HepG2 (cell line): ENCODE results near the gene SLC38A4. TPM values are rescaled to one million over a fixed set of nuclear protein-coding genes. Genes with fewer than 3 reads are reported as not detected.

Experiments
- ATAC-seq: fragments of 200-7000 bp; cut with Tn5 transposase; 3 replicates; pipeline ENCODE4 v1.9.1; 2020; ENCODE audit warnings: mild to moderate bottlenecking, moderate library complexity
- BruUV-seq: library from RNA; stranded (reverse); fragments of 400-500 nt; replicated peaks from 2 replicates; lab custom pipeline; 2021; lab: Mats Ljungman, UMichigan
- CTCF ChIA-PET: fragments of 300-600 bp; formaldehyde crosslinking; extraction: SDS; loops from one replicate; lab custom pipeline; 2021; ENCODE audit warnings: low total read pairs, inconsistent platforms, low intra/inter-chr PET ratio; lab: Yijun Ruan, JAX
- POLR2A ChIA-PET: fragments of 350-600 bp; sonication (Branson Sonifier 250); formaldehyde crosslinking; loops from one replicate; lab custom pipeline; 2020; ENCODE audit warnings: antibody characterized with exemption, inconsistent platforms; lab: Yijun Ruan, JAX
- DNase-seq: peaks from one replicate; pipeline ENCODE4 v3.0.0-alpha.2; 2015; ENCODE audit warnings: low spot score
- FAIRE-seq: peaks from 3 replicates; lab custom pipeline; 2011; peaks lifted over from hg19 to GRCh38; lab: Jason Lieb, UNC
- H2AFZ ChIP-seq: one replicate; pipeline ENCODE4 v1.6.1; 2011; ENCODE audit warnings: low read length, inconsistent platforms
- H3K27ac ChIP-seq: fragments of 300-600 bp; 3 replicates; pipeline ENCODE4 v1.8.0; 2011; ENCODE audit warnings: mixed run types, mild to moderate bottlenecking, mixed read lengths, low read length, inconsistent platforms; ENCODE audit not compliant: insufficient read depth; ENCODE audit errors: extremely low read length
- H3K27me3 ChIP-seq, 2 experiments: fragments of 200-600 bp in 1 of 2; 2 replicates in 1 of 2; 3 replicates in 1 of 2; pipeline versions ENCODE4 v1.6.0 to v1.8.0; 2011; ENCODE audit warnings: low read length in 2 of 2, mild to moderate bottlenecking in 2 of 2, moderate library complexity in 2 of 2, inconsistent platforms in 1 of 2; ENCODE audit not compliant: insufficient read depth in 2 of 2, control insufficient read depth in 1 of 2
- H3K36me3 ChIP-seq, 2 experiments: fragments of 200-600 bp in 1 of 2; replicated peaks in 1 of 2; 2 replicates in 1 of 2; 3 replicates in 1 of 2; pipeline versions ENCODE4 v1.5.1 to v1.8.0; 2011; ENCODE audit warnings: low read length in 2 of 2, inconsistent platforms in 1 of 2; ENCODE audit not compliant: insufficient read depth in 2 of 2, control insufficient read depth in 1 of 2
- H3K4me1 ChIP-seq: 2 replicates; pipeline ENCODE4 v1.5.1; 2012; ENCODE audit warnings: low read length, inconsistent platforms; ENCODE audit not compliant: insufficient read depth
- H3K4me2 ChIP-seq: 2 replicates; pipeline ENCODE4 v1.6.0; 2011; ENCODE audit warnings: low read depth, low read length, inconsistent platforms
- H3K4me3 ChIP-seq, 3 experiments: fragments of 200-600 bp in 1 of 3; sonication (generic), shearing (Covaris generic) in 1 of 3; replicated peaks in 1 of 3; 2 replicates each; pipeline ENCODE4 v1.5.1; 2011 to 2016; ENCODE audit warnings: low read length in 3 of 3, inconsistent platforms in 2 of 3, low read depth in 2 of 3, mild to moderate bottlenecking in 2 of 3, control low read depth in 1 of 3, mixed read lengths in 1 of 3; ENCODE audit not compliant: insufficient read depth in 1 of 3
- H3K79me2 ChIP-seq: one replicate; pipeline ENCODE4 v1.6.1; 2011; ENCODE audit warnings: low read length, inconsistent platforms; ENCODE audit not compliant: insufficient read depth
- H3K9ac ChIP-seq: 2 replicates; pipeline ENCODE4 v1.6.0; 2011; ENCODE audit warnings: mild to moderate bottlenecking, low read depth, low read length, inconsistent platforms; ENCODE audit not compliant: insufficient read depth
- H3K9me3 ChIP-seq: 2 replicates; pipeline ENCODE4 v1.5.1; 2012; ENCODE audit warnings: mild to moderate bottlenecking, low read length
- H4K20me1 ChIP-seq: 2 replicates; pipeline ENCODE4 v1.6.0; 2011; ENCODE audit warnings: inconsistent platforms, mild to moderate bottlenecking, low read length, moderate library complexity; ENCODE audit not compliant: insufficient read depth
- ARNT2 ChIP-seq: sonication (generic); formaldehyde crosslinking; IDR thresholded peaks from 2 replicates; pipeline ENCODE4 v1.8.0; 2022; ENCODE audit warnings: mild to moderate bottlenecking, low read depth, missing genetic modification reagents, moderate library complexity
- ATF4 ChIP-seq, 2 experiments: fragments of 450-650 bp in 1 of 2; sonication (generic) in 1 of 2; formaldehyde crosslinking; IDR thresholded peaks; 2 replicates each; pipeline versions ENCODE4 v1.5.0 to v1.8.0; 2020 to 2022; ENCODE audit warnings: mild to moderate bottlenecking in 1 of 2, missing genetic modification reagents in 1 of 2
- CHD2 ChIP-seq: IDR thresholded peaks from 2 replicates; pipeline ENCODE4 v1.6.1; 2011; ENCODE audit warnings: low read depth, low read length, improper control_type of control experiment
- FOXA1 ChIP-seq, 2 experiments: fragments of 450-650 bp in 1 of 2; sonication (generic) in 1 of 2; formaldehyde crosslinking in 1 of 2; IDR thresholded peaks; 2 replicates each; pipeline versions ENCODE4 v1.4.0 to v1.6.1; 2016 to 2020; ENCODE audit warnings: missing genetic modification reagents in 1 of 2
- FOXA3 ChIP-seq: IDR thresholded peaks from 2 replicates; pipeline ENCODE4 v1.6.1; 2016; ENCODE audit warnings: missing genetic modification reagents, missing compliant biosample characterization
- GABPA ChIP-seq, 2 experiments: IDR thresholded peaks; 2 replicates each; pipeline ENCODE4 v1.6.1; 2011 to 2016; ENCODE audit warnings: low read depth in 2 of 2, low read length in 1 of 2, missing biosample characterization in 1 of 2, missing genetic modification characterization in 1 of 2
- GFI1 ChIP-seq: sonication (generic); formaldehyde crosslinking; IDR thresholded peaks from 2 replicates; pipeline ENCODE4 v1.5.0; 2020; ENCODE audit warnings: missing genetic modification reagents, mild to moderate bottlenecking, borderline replicate concordance
- MED1 ChIP-seq: sonication (generic); formaldehyde crosslinking; IDR thresholded peaks from 2 replicates; pipeline ENCODE4 v1.4.0; 2020; ENCODE audit warnings: missing genetic modification reagents
- MED13 ChIP-seq: sonication (generic); formaldehyde crosslinking; IDR thresholded peaks from 2 replicates; pipeline ENCODE4 v1.5.0; 2020; ENCODE audit warnings: missing genetic modification reagents
- NR2C2 ChIP-seq: sonication (generic); formaldehyde crosslinking; IDR thresholded peaks from 2 replicates; pipeline ENCODE4 v1.4.0; 2020; ENCODE audit warnings: missing genetic modification reagents, mild to moderate bottlenecking, moderate library complexity, borderline replicate concordance
- NR2F6 ChIP-seq, 2 experiments: IDR thresholded peaks; 2 replicates each; pipeline ENCODE4 v1.6.1; 2016; ENCODE audit warnings: antibody characterized with exemption in 1 of 2, mild to moderate bottlenecking in 1 of 2
- SAFB2 ChIP-seq: sonication (generic); formaldehyde crosslinking; IDR thresholded peaks from 2 replicates; pipeline ENCODE4 v1.5.1; 2020; ENCODE audit warnings: missing genetic modification reagents, low read depth, mild to moderate bottlenecking, borderline replicate concordance
- SKI ChIP-seq: fragments of 450-650 bp; IDR thresholded peaks from one replicate; pipeline ENCODE4 v1.6.1; 2018; ENCODE audit warnings: mild to moderate bottlenecking; ENCODE audit not compliant: partially characterized antibody
- SOX13 ChIP-seq, 3 experiments: fragments of 450-650 bp in 1 of 3; sonication (generic) in 1 of 3; formaldehyde crosslinking in 1 of 3; IDR thresholded peaks in 2 of 3; conservative IDR thresholded peaks in 1 of 3; 2 replicates each; pipeline versions ENCODE4 v1.5.0 to v1.6.1; 2016 to 2020; ENCODE audit warnings: antibody characterized with exemption in 1 of 3, mild to moderate bottlenecking in 1 of 3, missing compliant biosample characterization in 1 of 3, missing genetic modification reagents in 1 of 3, moderate library complexity in 1 of 3
- ZFP41 ChIP-seq: sonication (generic); formaldehyde crosslinking; IDR thresholded peaks from 2 replicates; pipeline ENCODE4 v1.4.0; 2020; ENCODE audit warnings: mild to moderate bottlenecking, missing genetic modification reagents, borderline replicate concordance
- ZNF382 ChIP-seq: sonication (generic); formaldehyde crosslinking; IDR thresholded peaks from 2 replicates; pipeline ENCODE4 v1.5.0; 2020; ENCODE audit warnings: missing genetic modification reagents, mild to moderate bottlenecking, borderline replicate concordance
- WGBS: methylation state at CpG from one replicate; pipeline ENCODE4 v1.1.6; 2017; ENCODE audit warnings: low lambda C conversion rate; 5-methylcytosine and 5-hydroxymethylcytosine counted together
- in situ Hi-C: cut with HindIII; loops from 2 replicates; pipeline ENCODE4 v1.10.0; 2017; ENCODE audit warnings: low pct_unique_long_range_greater_than_20kb; ENCODE audit not compliant: extremely low pct_ligation_motif_present
- intact Hi-C: fragments of 100-400 bp; cut with micrococcal nuclease; formaldehyde crosslinking; loops from one replicate; pipeline ENCODE4 v1.10.0; 2022; ENCODE audit not compliant: unreplicated experiment
- polyA plus RNA-seq, 8 experiments: library from polyadenylated mRNA; depleted of rRNA in 3 of 8; stranded (reverse) in 7 of 8; unstranded in 1 of 8; fragments of >200 nt; fragmentation: Illumina TruSeq in 4 of 8; extraction: Trizol in 4 of 8; gene quantifications; 2 replicates each; pipeline versions ENCODE4 v1.2.1 to v1.2.3, GENCODE V29; 2011 to 2016; ENCODE audit warnings: low read depth in 4 of 8, missing spikeins in 1 of 8, mixed read lengths in 1 of 8; ENCODE audit not compliant: insufficient read depth in 1 of 8
- total RNA-seq, 5 experiments: library from RNA; depleted of rRNA; stranded (reverse); fragments of >200 nt; fragmentation: Illumina TruSeq; extraction: Trizol; gene quantifications; 2 replicates each; pipeline ENCODE4 v1.2.3, GENCODE V29; 2016; ENCODE audit warnings: low read depth in 1 of 5
- TF ChIP-seq, protein P1 (sequence below): sonication (generic); formaldehyde crosslinking; IDR thresholded peaks from 2 replicates; pipeline ENCODE4 v1.5.1; 2020; ENCODE audit warnings: mild to moderate bottlenecking, missing genetic modification reagents
- TF ChIP-seq, protein P2 (sequence below): sonication (generic); formaldehyde crosslinking; IDR thresholded peaks from 2 replicates; pipeline ENCODE4 v1.5.0; 2020; ENCODE audit warnings: mild to moderate bottlenecking, missing genetic modification reagents

SLC38A4 gene
- total and polyA plus RNA-seq, 2 of the 13 experiments (the other 11 are each of a cell fraction or from before 2014, with no cell fraction given) = 3.5 to 5.2 TPM

DNA sequence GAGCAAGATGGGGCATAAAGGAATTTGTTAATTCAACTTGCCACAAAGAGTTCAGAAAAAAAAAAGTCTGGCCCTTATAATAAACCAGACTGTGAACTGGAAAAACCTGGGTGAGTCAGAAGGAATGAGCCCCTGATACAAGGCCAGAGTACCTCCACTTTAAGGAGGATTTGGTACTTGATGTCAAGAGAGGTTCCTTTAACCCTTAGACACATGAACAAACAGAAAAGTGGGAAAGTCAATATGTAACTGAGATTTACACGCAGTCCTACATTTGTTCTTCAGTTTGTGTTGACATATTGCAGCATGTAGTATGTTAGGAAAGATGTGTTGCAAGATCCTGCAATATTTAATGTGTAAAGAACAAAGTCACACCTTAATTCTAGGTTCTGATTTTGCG, 14.2 kb upstream of the SLC38A4 start (continued):
- TF ChIP-seq, protein P1, sequence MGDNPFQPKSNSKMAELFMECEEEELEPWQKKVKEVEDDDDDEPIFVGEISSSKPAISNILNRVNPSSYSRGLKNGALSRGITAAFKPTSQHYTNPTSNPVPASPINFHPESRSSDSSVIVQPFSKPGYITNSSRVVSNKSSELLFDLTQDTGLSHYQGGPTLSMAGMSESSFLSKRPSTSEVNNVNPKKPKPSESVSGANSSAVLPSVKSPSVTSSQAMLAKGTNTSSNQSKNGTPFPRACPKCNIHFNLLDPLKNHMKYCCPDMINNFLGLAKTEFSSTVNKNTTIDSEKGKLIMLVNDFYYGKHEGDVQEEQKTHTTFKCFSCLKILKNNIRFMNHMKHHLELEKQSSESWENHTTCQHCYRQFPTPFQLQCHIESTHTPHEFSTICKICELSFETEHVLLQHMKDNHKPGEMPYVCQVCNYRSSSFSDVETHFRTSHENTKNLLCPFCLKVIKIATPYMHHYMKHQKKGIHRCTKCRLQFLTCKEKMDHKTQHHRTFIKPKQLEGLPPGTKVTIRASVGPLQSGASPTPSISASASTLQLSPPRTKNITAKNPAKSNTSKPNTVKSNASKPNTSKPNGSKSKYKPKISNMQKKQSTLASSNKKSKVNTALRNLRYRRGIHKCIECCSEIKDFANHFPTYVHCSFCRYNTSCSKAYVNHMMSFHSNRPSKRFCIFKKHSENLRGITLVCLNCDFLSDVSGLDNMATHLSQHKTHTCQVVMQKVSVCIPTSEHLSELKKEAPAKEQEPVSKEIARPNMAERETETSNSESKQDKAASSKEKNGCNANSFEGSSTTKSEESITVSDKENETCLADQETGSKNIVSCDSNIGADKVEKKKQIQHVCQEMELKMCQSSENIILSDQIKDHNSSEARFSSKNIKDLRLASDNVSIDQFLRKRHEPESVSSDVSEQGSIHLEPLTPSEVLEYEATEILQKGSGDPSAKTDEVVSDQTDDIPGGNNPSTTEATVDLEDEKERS = peak; percentile 25; the same call in 1 of the 2 replicates
- TF ChIP-seq ARNT2 (CRISPR knock-in tag) = no peak
- peak; percentile 61; the same call in 1 of the 2 replicates for TF ChIP-seq FOXA1 (IDR thresholded peaks at IDR 0.05)
- peak; percentile 60; the same call in 1 of the 2 replicates for TF ChIP-seq FOXA1 (CRISPR knock-in tag; IDR thresholded peaks at IDR 0.05)
- no peak for TF ChIP-seq MED1 (CRISPR knock-in tag)
- no peak for TF ChIP-seq ZNF382 (CRISPR knock-in tag)
- TF ChIP-seq NR2F6 (IDR thresholded peaks at IDR 0.05) = peak; percentile 51; the same call in 1 of the 2 replicates
- no peak for TF ChIP-seq NR2F6 (CRISPR knock-in tag; IDR thresholded peaks at IDR 0.05)
- peak; percentile 94 for TF ChIP-seq GFI1 (CRISPR knock-in tag)
- peak; percentile 95 for TF ChIP-seq FOXA3 (CRISPR knock-in tag)
- TF ChIP-seq SKI = peak; percentile 26
- peak; percentile 53; the same call in 1 of the 2 replicates for TF ChIP-seq NR2C2 (CRISPR knock-in tag)
- TF ChIP-seq CHD2 = no peak

DNA sequence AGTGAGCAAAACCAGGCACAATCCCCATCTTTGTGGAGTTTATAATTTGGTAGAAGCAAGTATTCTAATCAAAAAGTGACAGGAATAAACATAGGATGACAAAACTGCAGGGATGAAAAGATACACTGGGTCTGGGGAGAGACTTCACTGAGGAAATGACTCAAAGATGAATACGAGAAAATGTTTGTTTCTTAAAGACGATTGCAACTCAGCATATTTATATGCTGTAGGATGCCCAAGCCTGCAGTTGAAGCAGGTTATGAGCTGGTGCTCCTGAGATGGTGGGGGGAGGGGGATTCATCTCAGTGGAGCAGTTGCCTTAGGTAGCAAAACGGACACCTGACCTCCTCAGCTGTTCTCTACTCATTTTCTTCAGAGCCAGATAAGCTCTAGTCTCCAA, 13.4 kb upstream of the SLC38A4 start:
- no peak overlapping the region for H3K27ac ChIP-seq
- no peak overlapping the region for H2AFZ ChIP-seq
- H3K4me2 ChIP-seq = no peak overlapping the region
- H3K27me3 ChIP-seq = no peaks in the 10 kb centered on the region; a peak in 1 of 5 replicates
- no TSS peak for BruUV-seq
- ATAC-seq (no peak), DNase-seq (no peak), FAIRE-seq (no peak)
- CTCF ChIA-PET = no interaction called here
- H3K4me3 ChIP-seq = no peak overlapping the region
- WGBS = 42% methylated on average over 3 of the region's 3 CpGs
- 0 out of 2 replicates have a peak, but pooled peaks cover 9% of the 10 kb centered on the region for H3K4me1 ChIP-seq
- no peaks in the 10 kb centered on the region for H3K9me3 ChIP-seq
- H4K20me1 ChIP-seq = no peaks in the 10 kb centered on the region
- no peak overlapping the region for H3K9ac ChIP-seq
- POLR2A ChIA-PET = no interaction called here
- H3K79me2 ChIP-seq = no peaks in the 10 kb centered on the region
- H3K36me3 ChIP-seq = no peaks in the 10 kb centered on the region
- intact Hi-C loops (no loop called here), in situ Hi-C loops (no loop called here)
- no peak for TF ChIP-seq MED13
- no peak for TF ChIP-seq SOX13 (IDR thresholded peaks at IDR 0.05)
- TF ChIP-seq SOX13 (CRISPR knock-in tag; conservative IDR thresholded peaks at IDR 0.05 in 1 of 2, IDR thresholded peaks at IDR 0.05 in 1 of 2) = no peak
- TF ChIP-seq, protein P2, sequence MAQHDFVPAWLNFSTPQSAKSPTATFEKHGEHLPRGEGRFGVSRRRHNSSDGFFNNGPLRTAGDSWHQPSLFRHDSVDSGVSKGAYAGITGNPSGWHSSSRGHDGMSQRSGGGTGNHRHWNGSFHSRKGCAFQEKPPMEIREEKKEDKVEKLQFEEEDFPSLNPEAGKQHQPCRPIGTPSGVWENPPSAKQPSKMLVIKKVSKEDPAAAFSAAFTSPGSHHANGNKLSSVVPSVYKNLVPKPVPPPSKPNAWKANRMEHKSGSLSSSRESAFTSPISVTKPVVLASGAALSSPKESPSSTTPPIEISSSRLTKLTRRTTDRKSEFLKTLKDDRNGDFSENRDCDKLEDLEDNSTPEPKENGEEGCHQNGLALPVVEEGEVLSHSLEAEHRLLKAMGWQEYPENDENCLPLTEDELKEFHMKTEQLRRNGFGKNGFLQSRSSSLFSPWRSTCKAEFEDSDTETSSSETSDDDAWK (CRISPR knock-in tag) = no peak
- no peak for TF ChIP-seq ZFP41 (CRISPR knock-in tag)
- no peak for TF ChIP-seq GABPA (IDR thresholded peaks at IDR 0.05; ENCODE audit: low read depth, low read length)
- TF ChIP-seq GABPA (CRISPR knock-in tag; IDR thresholded peaks at IDR 0.05; ENCODE audit: low read depth) = no peak
- TF ChIP-seq SAFB2 (CRISPR knock-in tag) = no peak
- no peak for TF ChIP-seq ATF4 (CRISPR knock-in tag; IDR thresholded peaks at IDR 0.05)
